OCI-LY1 (cell line): ENCODE measurements around the gene NCEH1.

Source experiments
- H2AFZ ChIP-seq: fragments of 200-600 bp; sonication (generic), shearing (Covaris generic); 2 replicates; pipeline ENCODE4 v1.6.0; 2014; ENCODE audit warnings: antibody characterized with exemption, mild to moderate bottlenecking, low read length
- H3F3A ChIP-seq: fragments of 200-600 bp; sonication (generic), shearing (Covaris generic); 2 replicates; pipeline ENCODE4 v1.6.0; 2014; ENCODE audit warnings: mild to moderate bottlenecking, antibody characterized with exemption, low read length, moderate library complexity; ENCODE audit not compliant: insufficient read depth
- H3K27ac ChIP-seq: fragments of 200-600 bp; sonication (generic); 2 replicates; pipeline ENCODE4 v1.5.1; 2014; ENCODE audit warnings: low read length, mixed run types, mild to moderate bottlenecking, low read depth; ENCODE audit not compliant: poor library complexity, severe bottlenecking
- H3K27me3 ChIP-seq: fragments of 200-600 bp; sonication (generic); 2 replicates; pipeline ENCODE4 v1.6.0; 2014; ENCODE audit warnings: antibody characterized with exemption, mild to moderate bottlenecking, low read length, moderate library complexity; ENCODE audit not compliant: insufficient read depth
- H3K36me3 ChIP-seq: fragments of 200-600 bp; sonication (generic); 2 replicates; pipeline ENCODE4 v1.6.1; 2014; ENCODE audit warnings: mild to moderate bottlenecking, antibody characterized with exemption, low read length, moderate library complexity, mixed read lengths; ENCODE audit not compliant: insufficient read depth
- H3K4me1 ChIP-seq: fragments of 200-600 bp; sonication (generic); 2 replicates; pipeline ENCODE4 v1.5.1; 2014; ENCODE audit warnings: mild to moderate bottlenecking, low read length, moderate library complexity; ENCODE audit not compliant: insufficient read depth, severe bottlenecking
- H3K4me2 ChIP-seq: fragments of 200-600 bp; sonication (generic), shearing (Covaris generic); 2 replicates; pipeline ENCODE4 v1.6.1; 2014; ENCODE audit warnings: low read length
- H3K4me3 ChIP-seq: fragments of 200-600 bp; sonication (generic); 2 replicates; pipeline ENCODE4 v1.5.1; 2014; ENCODE audit warnings: low read length, low read depth, mild to moderate bottlenecking, mixed read lengths; ENCODE audit not compliant: poor library complexity, severe bottlenecking
- H3K79me2 ChIP-seq: fragments of 200-600 bp; shearing (Covaris generic); 2 replicates; pipeline ENCODE4 v1.6.1; 2016; ENCODE audit warnings: mixed run types, low read length, mixed read lengths; ENCODE audit not compliant: insufficient read depth
- H3K9ac ChIP-seq: fragments of 200-600 bp; sonication (generic), shearing (Covaris generic); 2 replicates; pipeline ENCODE4 v1.6.1; 2014; ENCODE audit warnings: mild to moderate bottlenecking, low read length, mixed read lengths
- H3K9me2 ChIP-seq: fragments of 200-600 bp; sonication (generic), shearing (Covaris generic); 2 replicates; pipeline ENCODE4 v1.6.1; 2014; ENCODE audit warnings: low read depth, mild to moderate bottlenecking, low read length, mixed read lengths
- H3K9me3 ChIP-seq: fragments of 200-600 bp; shearing (Covaris generic); 2 replicates; pipeline ENCODE4 v1.6.1; 2014; ENCODE audit warnings: low read length, mixed read lengths
- H4K20me1 ChIP-seq: fragments of 200-600 bp; sonication (generic), shearing (Covaris generic); 2 replicates; pipeline ENCODE4 v1.6.0; 2016; ENCODE audit warnings: mild to moderate bottlenecking, low read length; ENCODE audit not compliant: insufficient read depth
- CTCF ChIP-seq: fragments of 200-600 bp; sonication (generic), shearing (Covaris generic); IDR thresholded peaks from 2 replicates; pipeline ENCODE4 v1.5.1; 2017; ENCODE audit warnings: mild to moderate bottlenecking, antibody characterized with exemption, low read length, moderate library complexity, mixed read lengths
- EZH2 ChIP-seq: fragments of 200-600 bp; sonication (generic), shearing (Covaris generic); IDR thresholded peaks from 2 replicates; pipeline ENCODE4 v1.8.0; 2017; ENCODE audit warnings: borderline replicate concordance, mixed run types, mild to moderate bottlenecking, antibody characterized with exemption, low read length, moderate library complexity, mixed read lengths

Gene NCEH1

DNA sequence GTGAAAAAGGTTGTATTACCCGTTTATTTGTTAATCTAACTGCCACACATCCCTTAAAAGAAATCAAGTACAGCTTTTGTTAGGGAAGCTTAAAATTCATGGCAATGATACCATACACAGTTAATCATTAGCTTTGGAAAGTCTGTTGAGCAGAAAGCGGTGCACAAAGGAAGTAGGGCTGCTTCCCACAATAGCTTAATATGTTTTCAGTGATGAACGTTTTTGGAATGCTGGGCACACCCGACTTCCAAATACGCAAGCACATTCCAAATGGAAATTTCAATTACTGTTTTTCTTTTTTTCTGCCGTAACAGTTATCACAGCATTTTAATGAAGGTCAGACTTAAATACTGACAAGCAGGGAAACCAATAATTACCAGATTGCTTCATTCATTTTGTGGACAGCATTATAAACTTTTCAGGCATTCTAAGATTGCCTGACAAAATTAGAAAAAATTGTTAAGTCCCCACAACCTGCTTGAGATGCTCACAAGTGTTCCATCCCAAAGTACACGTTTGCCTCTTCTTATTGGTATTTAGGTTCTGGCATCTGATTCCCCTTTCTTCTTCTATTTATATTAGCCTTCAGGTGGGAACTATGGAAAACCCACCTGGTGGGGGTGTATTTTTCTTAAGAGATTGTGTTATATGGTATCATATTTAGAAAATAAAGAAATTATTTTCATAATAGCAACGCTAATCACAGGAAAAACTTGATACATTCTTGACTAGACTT is 38.5 kb upstream of the NCEH1 start:
- Histone ChIP-seq H3K79me2 (peaks cover 36% of the 10 kb centered on the region), H3K9ac (no peak overlapping the region; the same call in 1 of the 2 replicates), H4K20me1 (no peaks in the 10 kb centered on the region), H3K36me3 (peaks cover 21% of the 10 kb centered on the region), H3K4me2 (peak overlapping the region; percentile 68; the same call in 1 of the 2 replicates), H3K27me3 (no peaks in the 10 kb centered on the region), H3K9me3 (no peaks in the 10 kb centered on the region), H3K27ac (no peak overlapping the region), H3K9me2 (no peaks in the 10 kb centered on the region), H3F3A (no peaks in the 10 kb centered on the region), H2AFZ (peak overlapping the region; percentile 63), H3K4me3 (no peak overlapping the region), H3K4me1 (peaks cover 19% of the 10 kb centered on the region)
- TF ChIP-seq EZH2 (no peak), CTCF (no peak)

GRCh38 chr3:172746475-172746874 is 35.6 kb upstream of the NCEH1 start:
- no peak for TF ChIP-seq EZH2
- no peak for TF ChIP-seq CTCF
- no peaks in the 10 kb centered on the region for H3K36me3 ChIP-seq
- no peaks in the 10 kb centered on the region for H3K9me2 ChIP-seq
- no peaks in the 10 kb centered on the region for H3K9me3 ChIP-seq
- no peak overlapping the region for H2AFZ ChIP-seq
- peaks cover 7% of the 10 kb centered on the region for H3K79me2 ChIP-seq
- peaks cover 5% of the 10 kb centered on the region for H3K4me1 ChIP-seq
- H3K4me2 ChIP-seq: no peak overlapping the region
- no peak overlapping the region for H3K9ac ChIP-seq
- H4K20me1 ChIP-seq: no peaks in the 10 kb centered on the region
- H3K27ac ChIP-seq: no peak overlapping the region
- no peaks in the 10 kb centered on the region for H3F3A ChIP-seq
- H3K4me3 ChIP-seq: no peak overlapping the region
- H3K27me3 ChIP-seq: no peaks in the 10 kb centered on the region

- H3K9me2 ChIP-seq: no peaks in the 10 kb centered on the region
These were observed 28.6 kb upstream of the NCEH1 start for GRCh38 chr3:172739462-172739861.

More at GRCh38 chr3:172739462-172739861, 28.6 kb upstream of the NCEH1 start:
- Histone ChIP-seq H2AFZ (no peak overlapping the region), H3K79me2 (no peaks in the 10 kb centered on the region), H4K20me1 (no peaks in the 10 kb centered on the region), H3K4me2 (no peak overlapping the region), H3K9me3 (no peaks in the 10 kb centered on the region), H3K4me3 (no peak overlapping the region), H3K27me3 (no peaks in the 10 kb centered on the region), H3K36me3 (no peaks in the 10 kb centered on the region), H3K27ac (no peak overlapping the region), H3K4me1 (no peaks in the 10 kb centered on the region), H3F3A (no peaks in the 10 kb centered on the region), H3K9ac (no peak overlapping the region)
- no peak for TF ChIP-seq EZH2
- TF ChIP-seq CTCF: no peak
